GM19438 (cell line): Measurements from ENCODE around the gene KLK15.

Source experiments
- ATAC-seq: cut with Tn5 transposase; IDR thresholded peaks from one replicate; pipeline ENCODE4 v1.9.1; 2021; ENCODE audit warnings: low read depth; ENCODE audit not compliant: unreplicated experiment

Gene KLK15

GRCh38 chr19:50779504-50780457 lies 53.6 kb downstream of the KLK15 start:
- ATAC-seq = no peak

DNA sequence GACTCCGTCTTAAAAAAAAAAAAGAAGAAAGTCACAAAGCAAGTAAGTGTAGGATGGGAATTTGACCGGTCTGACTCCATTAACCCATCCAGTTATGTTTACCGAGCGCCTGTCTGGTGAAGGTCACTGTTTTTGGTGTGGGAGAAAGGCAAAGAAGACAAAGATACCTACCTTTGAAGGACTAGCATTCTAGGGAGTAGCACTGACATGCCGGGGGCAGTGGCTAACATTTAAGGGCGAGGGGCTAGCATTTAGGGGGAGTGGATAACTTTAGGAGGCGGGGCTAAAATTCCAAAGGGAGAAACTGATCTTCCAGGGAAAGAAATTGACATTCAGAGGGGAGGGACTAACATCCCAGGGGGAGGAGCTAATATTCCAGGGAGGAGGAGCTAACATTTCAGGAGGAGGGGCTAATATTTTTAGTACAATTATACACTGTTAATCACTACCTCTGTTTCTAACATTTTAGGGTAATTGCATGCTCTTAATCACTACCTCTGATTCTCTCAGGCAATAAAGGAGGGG lies 54.4 kb downstream of the KLK15 start:
- no peak for ATAC-seq

- ATAC-seq = no peak
Measured at GRCh38 chr19:50777830-50778303, 55.5 kb downstream of the KLK15 start.

- ATAC-seq = no peak
Measured at GRCh38 chr19:50777261-50777660, 56.1 kb downstream of the KLK15 start.

GRCh38 chr19:50776131-50776530 lies 57.2 kb downstream of the KLK15 start:
- ATAC-seq = no peak
